Activated naive CD4-positive, alpha-beta T cell treated with anti-CD3 and anti-CD28 coated beads, Interleukin-2, amount 10 ng/mL, durations not matched to agents 7 days and 5 days (primary cell): ENCODE results near the gene HPN.
A peak's percentile ranks its signal among the peaks of the same experiment; 100 is the strongest.
"Not testable (repeated sequence)": the region's sequence is repeated elsewhere in the genome, so short reads cannot be mapped to it uniquely, and the experiment has no call there.

Experiments
- CTCF ChIA-PET: fragments of 350-600 bp; sonication (Branson Sonifier 250); formaldehyde crosslinking; loops from one replicate; lab custom pipeline; 2021; ENCODE audit warnings: antibody characterized with exemption; lab: Charles Lee
- DNase-seq: peaks from one replicate; pipeline ENCODE4 v3.0.0-alpha.2; 2020
- H3K27ac Mint-ChIP-seq: one replicate; pipeline ENCODE4 v1.8.0; 2021; ENCODE audit warnings: mild to moderate bottlenecking, moderate library complexity, mixed read lengths
- H3K27me3 Mint-ChIP-seq: one replicate; pipeline ENCODE4 v1.8.0; 2021; ENCODE audit warnings: mild to moderate bottlenecking, mixed read lengths
- H3K36me3 Mint-ChIP-seq: one replicate; pipeline ENCODE4 v1.8.0; 2021; ENCODE audit warnings: mixed read lengths
- H3K4me1 Mint-ChIP-seq: one replicate; pipeline ENCODE4 v1.8.0; 2021; ENCODE audit warnings: mixed read lengths
- H3K4me3 Mint-ChIP-seq: one replicate; pipeline ENCODE4 v1.8.0; 2021; ENCODE audit warnings: mild to moderate bottlenecking, moderate library complexity, mixed read lengths
- H3K9me3 Mint-ChIP-seq: one replicate; pipeline ENCODE4 v1.8.0; 2021; ENCODE audit warnings: mixed read lengths

Gene HPN

GRCh38 chr19:35013820-35014754 lies 27.4 kb upstream of the HPN start:
- Mint-ChIP-seq H3K27ac (peak overlapping the region; percentile 92), H3K36me3 (peaks cover 69% of the 10 kb centered on the region), H3K4me3 (peak overlapping the region; percentile 57), H3K4me1 (peaks cover 65% of the 10 kb centered on the region), H3K9me3 (no peaks in the 10 kb centered on the region), H3K27me3 (no peaks in the 10 kb centered on the region)
- DNase-seq, result peak; percentile 86
- CTCF ChIA-PET, result interaction anchor here (0.9 to 5.4 kb wide), 8 partner anchors 9 to 341 kb away, joined by 3 to 65 read pairs (median 4); partner anchors contain the start of gene GRAMD1A

- not testable (repeated sequence) for H3K27me3 Mint-ChIP-seq, DNase-seq, H3K9me3 Mint-ChIP-seq, H3K4me3 Mint-ChIP-seq
- Mint-ChIP-seq H3K36me3 (peaks cover 69% of the 10 kb centered on the region), H3K4me1 (peaks cover 62% of the 10 kb centered on the region), H3K27ac (peak overlapping the region; percentile 92)
- CTCF ChIA-PET, result interaction anchor here (1.0 to 5.4 kb wide), 4 partner anchors 8 to 42 kb away, joined by 3 to 65 read pairs (median 9); partner anchors contain the start of gene GRAMD1A
These were observed 26.7 kb upstream of the HPN start for GRCh38 chr19:35014774-35015173.

- H3K27ac Mint-ChIP-seq, result peak overlapping the region; percentile 24
- H3K27me3 Mint-ChIP-seq, result no peaks in the 10 kb centered on the region
- H3K4me3 Mint-ChIP-seq, result no peak overlapping the region
- DNase-seq, result no peak
- peaks cover 65% of the 10 kb centered on the region for H3K36me3 Mint-ChIP-seq
- H3K9me3 Mint-ChIP-seq, result no peaks in the 10 kb centered on the region
- H3K4me1 Mint-ChIP-seq, result peaks cover 60% of the 10 kb centered on the region
- CTCF ChIA-PET, result interaction anchor here (1.0 to 5.4 kb wide), 4 partner anchors 15 to 42 kb away, joined by 3 to 65 read pairs (median 10); partner anchors contain the start of gene GRAMD1A
These were observed 26.1 kb upstream of the HPN start for GRCh38 chr19:35015270-35015953.

- H3K36me3 Mint-ChIP-seq, result peaks cover 65% of the 10 kb centered on the region
- H3K9me3 Mint-ChIP-seq, result no peaks in the 10 kb centered on the region
- no peaks in the 10 kb centered on the region for H3K27me3 Mint-ChIP-seq
- peaks cover 54% of the 10 kb centered on the region for H3K4me1 Mint-ChIP-seq
- no peak for DNase-seq
- H3K27ac Mint-ChIP-seq, result no peak overlapping the region
- H3K4me3 Mint-ChIP-seq, result no peak overlapping the region
- CTCF ChIA-PET, result interaction anchor here (1.4 to 1.7 kb wide), 2 partner anchors 28 to 43 kb away, joined by 6 to 7 read pairs; no protein-coding TSS in a partner anchor
These were observed 25.6 kb upstream of the HPN start for GRCh38 chr19:35015954-35016351.

- peaks cover 39% of the 10 kb centered on the region for H3K4me1 Mint-ChIP-seq
- CTCF ChIA-PET, result interaction anchor here (1.4 to 1.7 kb wide), 2 partner anchors 17 to 45 kb away, joined by 4 read pairs; partner anchors contain the start of gene GRAMD1A
These were observed 24.0 kb upstream of the HPN start for GRCh38 chr19:35017507-35017906.

GRCh38 chr19:35018379-35018778 lies 23.1 kb upstream of the HPN start:
- Mint-ChIP-seq H3K4me3 (no peak overlapping the region), H3K9me3 (no peaks in the 10 kb centered on the region), H3K27ac (peak overlapping the region; percentile 64), H3K4me1 (peaks cover 30% of the 10 kb centered on the region), H3K36me3 (peaks cover 62% of the 10 kb centered on the region), H3K27me3 (no peaks in the 10 kb centered on the region)
- CTCF ChIA-PET, result interaction anchor here (1.7 kb wide), 1 partner anchor 46 kb away, joined by 4 read pairs; no protein-coding TSS in a partner anchor
- no peak for DNase-seq

More at GRCh38 chr19:35017507-35017906, 24.0 kb upstream of the HPN start:
- Mint-ChIP-seq H3K4me3 (no peak overlapping the region), H3K9me3 (no peaks in the 10 kb centered on the region), H3K27me3 (no peaks in the 10 kb centered on the region), H3K36me3 (peaks cover 65% of the 10 kb centered on the region), H3K27ac (peak overlapping the region; percentile 61)
- no peak for DNase-seq

- no peaks in the 10 kb centered on the region for H3K27me3 Mint-ChIP-seq
- CTCF ChIA-PET, result interaction anchor here (1.7 kb wide), 1 partner anchor 47 kb away, joined by 4 read pairs; no protein-coding TSS in a partner anchor
- H3K27ac Mint-ChIP-seq, result no peak overlapping the region
- peaks cover 23% of the 10 kb centered on the region for H3K4me1 Mint-ChIP-seq
- DNase-seq, result no peak
- no peaks in the 10 kb centered on the region for H3K9me3 Mint-ChIP-seq
- no peak overlapping the region for H3K4me3 Mint-ChIP-seq
- peaks cover 59% of the 10 kb centered on the region for H3K36me3 Mint-ChIP-seq
These were observed 22.4 kb upstream of the HPN start for GRCh38 chr19:35019144-35019543.

- Mint-ChIP-seq H3K27me3 (no peaks in the 10 kb centered on the region), H3K4me1 (peaks cover 6% of the 10 kb centered on the region), H3K9me3 (no peaks in the 10 kb centered on the region), H3K27ac (peak overlapping the region; percentile 60), H3K36me3 (peaks cover 58% of the 10 kb centered on the region), H3K4me3 (no peak overlapping the region)
- DNase-seq, result no peak
- CTCF ChIA-PET, result no interaction called here
These were observed 20.5 kb upstream of the HPN start for GRCh38 chr19:35021016-35021415.

- Mint-ChIP-seq H3K27ac (no peak overlapping the region), H3K4me1 (peaks cover 6% of the 10 kb centered on the region), H3K9me3 (no peaks in the 10 kb centered on the region), H3K27me3 (no peaks in the 10 kb centered on the region), H3K36me3 (peaks cover 59% of the 10 kb centered on the region), H3K4me3 (no peak overlapping the region)
- CTCF ChIA-PET, result interaction anchor here (0.5 kb wide), 1 partner anchor 20 kb away, joined by 5 read pairs; no protein-coding TSS in a partner anchor
- DNase-seq, result no peak
These were observed 19.9 kb upstream of the HPN start for GRCh38 chr19:35021596-35021995.

- CTCF ChIA-PET, result interaction anchor here (1.5 kb wide), 1 partner anchor 8 kb away, joined by 3 read pairs; no protein-coding TSS in a partner anchor
- peaks cover 60% of the 10 kb centered on the region for H3K36me3 Mint-ChIP-seq
- peaks cover 2% of the 10 kb centered on the region for H3K4me1 Mint-ChIP-seq
- no peak for DNase-seq
- H3K4me3 Mint-ChIP-seq, result no peak overlapping the region
- H3K27me3 Mint-ChIP-seq, result no peaks in the 10 kb centered on the region
- no peaks in the 10 kb centered on the region for H3K9me3 Mint-ChIP-seq
- peak overlapping the region; percentile 67 for H3K27ac Mint-ChIP-seq
These were observed 19.1 kb upstream of the HPN start for GRCh38 chr19:35022460-35022859.

GRCh38 chr19:35023428-35023827 lies 18.1 kb upstream of the HPN start:
- H3K27ac Mint-ChIP-seq, result no peak overlapping the region
- no peaks in the 10 kb centered on the region for H3K9me3 Mint-ChIP-seq
- H3K36me3 Mint-ChIP-seq, result peaks cover 56% of the 10 kb centered on the region
- no peaks in the 10 kb centered on the region for H3K4me1 Mint-ChIP-seq
- H3K4me3 Mint-ChIP-seq, result no peak overlapping the region
- no peak for DNase-seq
- CTCF ChIA-PET, result interaction anchor here (1.5 kb wide), 1 partner anchor 9 kb away, joined by 3 read pairs; no protein-coding TSS in a partner anchor
- H3K27me3 Mint-ChIP-seq, result no peaks in the 10 kb centered on the region

- Mint-ChIP-seq H3K4me1 (no peaks in the 10 kb centered on the region), H3K36me3 (peaks cover 53% of the 10 kb centered on the region), H3K27ac (peak overlapping the region; percentile 28), H3K4me3 (no peak overlapping the region), H3K9me3 (no peaks in the 10 kb centered on the region), H3K27me3 (peaks cover 4% of the 10 kb centered on the region)
- DNase-seq, result no peak
- CTCF ChIA-PET, result no interaction called here
These were observed 17.4 kb upstream of the HPN start for GRCh38 chr19:35024095-35024494.

- DNase-seq, result no peak
- H3K27me3 Mint-ChIP-seq, result peaks cover 16% of the 10 kb centered on the region
- no peak overlapping the region for H3K27ac Mint-ChIP-seq
- no peak overlapping the region for H3K4me3 Mint-ChIP-seq
- CTCF ChIA-PET, result interaction anchor here (1.8 kb wide), 1 partner anchor 18 kb away, joined by 7 read pairs; no protein-coding TSS in a partner anchor
- H3K4me1 Mint-ChIP-seq, result peaks cover 3% of the 10 kb centered on the region
- H3K9me3 Mint-ChIP-seq, result no peaks in the 10 kb centered on the region
- peaks cover 42% of the 10 kb centered on the region for H3K36me3 Mint-ChIP-seq
These were observed 15.6 kb upstream of the HPN start for GRCh38 chr19:35025969-35026368.

- CTCF ChIA-PET, result interaction anchor here (1.8 kb wide), 1 partner anchor 18 kb away, joined by 7 read pairs; no protein-coding TSS in a partner anchor
- H3K27me3 Mint-ChIP-seq, result peaks cover 21% of the 10 kb centered on the region
- no peak for DNase-seq
- H3K4me3 Mint-ChIP-seq, result no peak overlapping the region
- H3K4me1 Mint-ChIP-seq, result peaks cover 7% of the 10 kb centered on the region
- no peak overlapping the region for H3K27ac Mint-ChIP-seq
- H3K9me3 Mint-ChIP-seq, result no peaks in the 10 kb centered on the region
- peaks cover 38% of the 10 kb centered on the region for H3K36me3 Mint-ChIP-seq
These were observed 15.1 kb upstream of the HPN start for GRCh38 chr19:35026418-35026817.
